HCT116 (cell line): ENCODE data around the gene TTYH2. TPM values are rescaled to one million over a fixed set of nuclear protein-coding genes. Genes with fewer than 3 reads are reported as not detected.

Experiments
- ATAC-seq: fragments of 200-7000 bp; cut with Tn5 transposase; 2 replicates; pipeline ENCODE4 v1.9.1; 2020; ENCODE audit warnings: mild to moderate bottlenecking, moderate library complexity
- BruUV-seq: library from RNA; stranded (reverse); fragments of 400-500 nt; replicated peaks from 2 replicates; lab custom pipeline; 2021; lab: Mats Ljungman, UMichigan
- CTCF ChIA-PET: fragments of 300-600 bp; sonication (Branson Sonifier 250); formaldehyde crosslinking; loops from one replicate; lab custom pipeline; 2021; ENCODE audit warnings: antibody characterized with exemption; lab: Charles Lee
- POLR2A ChIA-PET: fragments of 300-600, 350-600 bp; sonication (Branson Sonifier 250); formaldehyde crosslinking; loops from one replicate; lab custom pipeline; 2021; ENCODE audit warnings: antibody characterized with exemption; lab: Charles Lee
- RAD21 ChIA-PET, 2 experiments: fragments of 300-600 bp; sonication (Branson Sonifier 250); formaldehyde crosslinking; loops; one replicate each; lab custom pipeline; 2023; ENCODE audit warnings: low total read pairs in 2 of 2; ENCODE audit not compliant: uncharacterized antibody in 2 of 2, unreplicated experiment in 2 of 2, low non-redundant PET in 1 of 2; lab: Charles Lee
- DNase-seq: peaks from one replicate; pipeline ENCODE4 v3.0.0-alpha.2; 2010; ENCODE audit warnings: low read depth, low spot score
- H2AFZ ChIP-seq: fragments of 200-600 bp; shearing (Covaris generic), sonication (generic); 2 replicates; pipeline ENCODE4 v1.6.1; 2017; ENCODE audit warnings: low read depth, mixed run types, mixed read lengths, antibody characterized with exemption, low read length; ENCODE audit not compliant: poor library complexity, severe bottlenecking
- H3K27ac ChIP-seq: 2 replicates; pipeline ENCODE4 v1.5.1; 2012; ENCODE audit warnings: low read depth, low read length
- H3K27me3 ChIP-seq: fragments of 200-600 bp; sonication (generic); 2 replicates; pipeline ENCODE4 v1.6.1; 2016; ENCODE audit warnings: mixed run types, low read length, mixed read lengths; ENCODE audit not compliant: insufficient read depth
- H3K36me3 ChIP-seq, 2 experiments: fragments of 200-500 bp in 1 of 2; fragments of 200-600 bp in 1 of 2; sonication (Bioruptor generic) in 1 of 2; sonication (generic) in 1 of 2; 2 replicates each; pipeline versions ENCODE4 v1.5.1 to v1.6.1; 2014 to 2016; ENCODE audit warnings: low read length in 2 of 2, inconsistent platforms in 1 of 2, mixed read lengths in 1 of 2, mixed run types in 1 of 2; ENCODE audit not compliant: insufficient read depth in 2 of 2, control insufficient read depth in 1 of 2
- H3K4me1 ChIP-seq, 2 experiments: fragments of 200-600 bp in 1 of 2; sonication (generic) in 1 of 2; 2 replicates each; pipeline versions ENCODE4 v1.5.1 to v1.6.1; 2012 to 2017; ENCODE audit warnings: low read length in 2 of 2, inconsistent platforms in 1 of 2, mild to moderate bottlenecking in 1 of 2, mixed read lengths in 1 of 2, mixed run types in 1 of 2, moderate library complexity in 1 of 2; ENCODE audit not compliant: insufficient read depth in 2 of 2, control insufficient read depth in 1 of 2
- H3K4me2 ChIP-seq: fragments of 200-600 bp; sonication (generic); 2 replicates; pipeline ENCODE4 v1.6.1; 2017; ENCODE audit warnings: mixed run types, low read length, mixed read lengths
- H3K4me3 ChIP-seq, 2 experiments: fragments of 200-600 bp in 1 of 2; sonication (generic) in 1 of 2; replicated peaks in 1 of 2; 2 replicates each; pipeline ENCODE4 v1.5.1; 2011 to 2016; ENCODE audit warnings: low read length in 2 of 2, control low read depth in 1 of 2, low read depth in 1 of 2, mild to moderate bottlenecking in 1 of 2, mixed read lengths in 1 of 2, mixed run types in 1 of 2
- H3K79me2 ChIP-seq: fragments of 200-600 bp; sonication (generic); 2 replicates; pipeline ENCODE4 v1.6.1; 2017; ENCODE audit warnings: mild to moderate bottlenecking, mixed run types, low read length, moderate library complexity, mixed read lengths; ENCODE audit not compliant: insufficient read depth
- H3K9ac ChIP-seq: fragments of 200-600 bp; sonication (generic); 2 replicates; pipeline ENCODE4 v1.6.1; 2016; ENCODE audit warnings: low read length, mixed read lengths
- H3K9me2 ChIP-seq: fragments of 200-600 bp; sonication (generic), shearing (Covaris generic); 2 replicates; pipeline ENCODE4 v1.6.1; 2017; ENCODE audit warnings: mixed run types, mild to moderate bottlenecking, moderate library complexity; ENCODE audit not compliant: insufficient read depth
- H3K9me3 ChIP-seq, 2 experiments: fragments of 200-500 bp in 1 of 2; fragments of 200-600 bp in 1 of 2; sonication (Bioruptor generic) in 1 of 2; sonication (generic) in 1 of 2; 2 replicates each; pipeline ENCODE4 v1.6.1; 2014 to 2017; ENCODE audit warnings: low read length in 2 of 2, mixed read lengths in 2 of 2, inconsistent platforms in 1 of 2, low read depth in 1 of 2, mild to moderate bottlenecking in 1 of 2, mixed run types in 1 of 2, moderate library complexity in 1 of 2; ENCODE audit not compliant: control insufficient read depth in 1 of 2, insufficient read depth in 1 of 2
- H4K20me1 ChIP-seq: fragments of 200-600 bp; sonication (generic), shearing (Covaris generic); 2 replicates; pipeline ENCODE4 v1.6.1; 2017; ENCODE audit warnings: mixed run types, mild to moderate bottlenecking, moderate library complexity; ENCODE audit not compliant: insufficient read depth
- CBX3 ChIP-seq: IDR thresholded peaks from 2 replicates; pipeline ENCODE4 v1.6.1; 2012; ENCODE audit warnings: low read depth
- EGR1 ChIP-seq: IDR thresholded peaks from 2 replicates; pipeline ENCODE4 v1.6.1; 2012; ENCODE audit warnings: low read depth
- EZH2phosphoT487 ChIP-seq: fragments of 200-600 bp; IDR thresholded peaks from 2 replicates; pipeline ENCODE4 v1.6.1; 2018; ENCODE audit warnings: antibody characterized with exemption, borderline replicate concordance
- POLR2A ChIP-seq: IDR thresholded peaks from 2 replicates; pipeline ENCODE4 v1.7.0; 2011; ENCODE audit warnings: borderline replicate concordance; ENCODE audit not compliant: insufficient read depth, insufficient read length; ENCODE audit errors: extremely low read depth
- POLR2AphosphoS5 ChIP-seq: IDR thresholded peaks from 2 replicates; pipeline ENCODE4 v1.6.1; 2011; ENCODE audit warnings: mild to moderate bottlenecking, low read depth, low read length, moderate library complexity
- RAD21 ChIP-seq: IDR thresholded peaks from 2 replicates; pipeline ENCODE4 v1.6.1; 2012; ENCODE audit warnings: low read depth, mild to moderate bottlenecking
- SP1 ChIP-seq: IDR thresholded peaks from 2 replicates; pipeline ENCODE4 v1.6.1; 2012; ENCODE audit warnings: low read depth
- ZFX ChIP-seq: fragments of 450-650 bp; IDR thresholded peaks from 2 replicates; pipeline ENCODE4 v1.6.1; 2017
- intact Hi-C: fragments of 100-400 bp; cut with micrococcal nuclease; formaldehyde crosslinking; loops from 2 replicates; pipeline ENCODE4 v1.10.0; 2022
- total RNA-seq: library from RNA; stranded (reverse); gene quantifications from one replicate; pipeline ENCODE4 v1.2.1, GENCODE V29; 2021; ENCODE audit not compliant: unreplicated experiment
- TF ChIP-seq, protein P1 (sequence below): IDR thresholded peaks from 2 replicates; pipeline ENCODE4 v1.6.1; 2011; ENCODE audit warnings: mild to moderate bottlenecking, low read length, moderate library complexity; ENCODE audit not compliant: insufficient replicate concordance; ENCODE audit errors: extremely low read depth
- TF ChIP-seq, protein P2 (sequence below): IDR thresholded peaks from 2 replicates; pipeline ENCODE4 v1.6.1; 2012

Gene TTYH2
- total RNA-seq, 1 experiment from 2014 or later = 10.8 TPM

DNA sequence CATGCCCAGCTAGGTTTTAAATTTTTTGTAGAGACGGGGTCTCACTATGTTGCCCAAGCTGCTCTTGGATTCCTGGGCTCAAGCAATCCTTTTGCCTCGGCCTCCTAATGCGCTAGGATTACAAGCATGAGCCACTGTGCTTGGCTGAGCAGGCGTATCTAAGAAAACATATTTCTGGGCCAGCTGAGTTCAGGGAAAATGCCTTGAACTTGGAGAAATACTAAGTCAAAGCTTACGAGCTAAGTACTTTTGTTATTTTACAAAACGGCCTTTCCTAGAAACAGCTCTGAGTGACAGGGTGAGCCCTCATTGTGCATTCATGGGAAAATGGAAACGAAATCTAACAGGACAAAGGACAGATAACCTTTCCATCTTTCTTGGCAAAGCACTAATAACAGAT, 85.4 kb downstream of the TTYH2 start:
- H3K4me2 ChIP-seq = no peak overlapping the region
- CTCF ChIA-PET = interaction anchor here (2.0 to 4.0 kb wide), 3 partner anchors 14 to 69 kb away, joined by 9 to 27 read pairs (median 18); partner anchors contain the start of genes BTBD17 and GPR142
- RAD21 ChIA-PET = interaction anchor here in 1 of 2 experiments (0.7 kb wide), 1 partner anchor 158 kb away, joined by 3 read pairs; no protein-coding TSS in a partner anchor
- intact Hi-C loops = no loop called here
- H3K9ac ChIP-seq = no peak overlapping the region
- no peaks in the 10 kb centered on the region for H3K9me2 ChIP-seq
- no peak overlapping the region for H2AFZ ChIP-seq
- no peaks in the 10 kb centered on the region for H3K36me3 ChIP-seq
- DNase-seq (no peak), ATAC-seq (no peak)
- peaks cover 0 to 16% of the 10 kb centered on the region in 2 experiments; a peak in 3 of 4 replicates for H3K4me1 ChIP-seq
- H3K4me3 ChIP-seq = no peak overlapping the region
- H3K27me3 ChIP-seq = no peaks in the 10 kb centered on the region
- no peaks in the 10 kb centered on the region for H3K9me3 ChIP-seq
- TF ChIP-seq POLR2A (no peak), EGR1 (no peak), ZFX (no peak), CBX3 (no peak), POLR2AphosphoS5 (no peak), SP1 (no peak), RAD21 (no peak), EZH2phosphoT487 (no peak)
- TF ChIP-seq, protein P1, sequence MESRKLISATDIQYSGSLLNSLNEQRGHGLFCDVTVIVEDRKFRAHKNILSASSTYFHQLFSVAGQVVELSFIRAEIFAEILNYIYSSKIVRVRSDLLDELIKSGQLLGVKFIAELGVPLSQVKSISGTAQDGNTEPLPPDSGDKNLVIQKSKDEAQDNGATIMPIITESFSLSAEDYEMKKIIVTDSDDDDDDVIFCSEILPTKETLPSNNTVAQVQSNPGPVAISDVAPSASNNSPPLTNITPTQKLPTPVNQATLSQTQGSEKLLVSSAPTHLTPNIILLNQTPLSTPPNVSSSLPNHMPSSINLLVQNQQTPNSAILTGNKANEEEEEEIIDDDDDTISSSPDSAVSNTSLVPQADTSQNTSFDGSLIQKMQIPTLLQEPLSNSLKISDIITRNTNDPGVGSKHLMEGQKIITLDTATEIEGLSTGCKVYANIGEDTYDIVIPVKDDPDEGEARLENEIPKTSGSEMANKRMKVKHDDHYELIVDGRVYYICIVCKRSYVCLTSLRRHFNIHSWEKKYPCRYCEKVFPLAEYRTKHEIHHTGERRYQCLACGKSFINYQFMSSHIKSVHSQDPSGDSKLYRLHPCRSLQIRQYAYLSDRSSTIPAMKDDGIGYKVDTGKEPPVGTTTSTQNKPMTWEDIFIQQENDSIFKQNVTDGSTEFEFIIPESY = no peak
- TF ChIP-seq, protein P2, sequence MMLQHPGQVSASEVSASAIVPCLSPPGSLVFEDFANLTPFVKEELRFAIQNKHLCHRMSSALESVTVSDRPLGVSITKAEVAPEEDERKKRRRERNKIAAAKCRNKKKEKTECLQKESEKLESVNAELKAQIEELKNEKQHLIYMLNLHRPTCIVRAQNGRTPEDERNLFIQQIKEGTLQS = no peak
- POLR2A ChIA-PET = no interaction called here
- H3K79me2 ChIP-seq = no peaks in the 10 kb centered on the region
- H4K20me1 ChIP-seq = no peaks in the 10 kb centered on the region
- BruUV-seq = no TSS peak
- no peak overlapping the region for H3K27ac ChIP-seq
